ENCODE results near the gene IRX4. TPM values are rescaled to one million over a fixed set of nuclear protein-coding genes. Genes with fewer than 3 reads are reported as not detected.
A peak's percentile ranks its signal among the peaks of the same experiment; 100 is the strongest.

Gene IRX4
- total RNA-seq, 1 donor from 2014 or later = not detected

DNA sequence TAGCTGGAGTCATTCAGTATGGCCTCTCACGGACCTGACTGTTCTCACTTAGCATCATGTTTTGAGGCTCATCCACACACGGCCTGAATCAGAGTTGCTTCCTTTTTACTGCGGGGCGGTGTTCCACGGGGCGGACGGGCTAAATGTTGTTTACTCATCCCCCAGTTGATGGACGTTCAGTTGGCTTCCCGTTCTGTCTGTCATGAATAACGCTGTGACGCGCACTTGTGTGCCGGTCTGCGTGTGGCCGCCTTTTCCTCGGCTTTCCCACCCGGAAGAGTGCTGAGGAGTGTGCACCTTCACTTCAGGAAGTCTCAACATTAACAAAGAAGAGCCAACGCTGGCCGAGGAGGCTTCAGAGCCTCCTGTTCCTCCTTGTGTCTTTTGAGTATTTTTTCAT, 39.0 kb upstream of the IRX4 start:
- TF ChIP-seq, protein P1, sequence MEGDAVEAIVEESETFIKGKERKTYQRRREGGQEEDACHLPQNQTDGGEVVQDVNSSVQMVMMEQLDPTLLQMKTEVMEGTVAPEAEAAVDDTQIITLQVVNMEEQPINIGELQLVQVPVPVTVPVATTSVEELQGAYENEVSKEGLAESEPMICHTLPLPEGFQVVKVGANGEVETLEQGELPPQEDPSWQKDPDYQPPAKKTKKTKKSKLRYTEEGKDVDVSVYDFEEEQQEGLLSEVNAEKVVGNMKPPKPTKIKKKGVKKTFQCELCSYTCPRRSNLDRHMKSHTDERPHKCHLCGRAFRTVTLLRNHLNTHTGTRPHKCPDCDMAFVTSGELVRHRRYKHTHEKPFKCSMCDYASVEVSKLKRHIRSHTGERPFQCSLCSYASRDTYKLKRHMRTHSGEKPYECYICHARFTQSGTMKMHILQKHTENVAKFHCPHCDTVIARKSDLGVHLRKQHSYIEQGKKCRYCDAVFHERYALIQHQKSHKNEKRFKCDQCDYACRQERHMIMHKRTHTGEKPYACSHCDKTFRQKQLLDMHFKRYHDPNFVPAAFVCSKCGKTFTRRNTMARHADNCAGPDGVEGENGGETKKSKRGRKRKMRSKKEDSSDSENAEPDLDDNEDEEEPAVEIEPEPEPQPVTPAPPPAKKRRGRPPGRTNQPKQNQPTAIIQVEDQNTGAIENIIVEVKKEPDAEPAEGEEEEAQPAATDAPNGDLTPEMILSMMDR (IDR thresholded peaks at IDR 0.05; ENCODE audit: unreplicated experiment) = no peak
- H3K36me3 Mint-ChIP-seq = no peaks in the 10 kb centered on the region
- peaks cover 46% of the 10 kb centered on the region for H3K27me3 Mint-ChIP-seq (ENCODE audit: low read depth)
- DNase-seq (ENCODE audit: low spot score in 2 of 2, unreplicated experiment in 2 of 2) = peak in 1 of 2 experiments; percentile 13
- no peaks in the 10 kb centered on the region for H3K9me3 Mint-ChIP-seq
- no peak overlapping the region for H3K4me3 Mint-ChIP-seq
- no peak overlapping the region for H3K27ac Mint-ChIP-seq
- no peaks in the 10 kb centered on the region for H3K4me1 Mint-ChIP-seq

- Mint-ChIP-seq H3K9me3 (no peaks in the 10 kb centered on the region), H3K27ac (no peak overlapping the region)
Measured at GRCh38 chr5:1919750-1920149, 37.0 kb upstream of the IRX4 start.

DNA sequence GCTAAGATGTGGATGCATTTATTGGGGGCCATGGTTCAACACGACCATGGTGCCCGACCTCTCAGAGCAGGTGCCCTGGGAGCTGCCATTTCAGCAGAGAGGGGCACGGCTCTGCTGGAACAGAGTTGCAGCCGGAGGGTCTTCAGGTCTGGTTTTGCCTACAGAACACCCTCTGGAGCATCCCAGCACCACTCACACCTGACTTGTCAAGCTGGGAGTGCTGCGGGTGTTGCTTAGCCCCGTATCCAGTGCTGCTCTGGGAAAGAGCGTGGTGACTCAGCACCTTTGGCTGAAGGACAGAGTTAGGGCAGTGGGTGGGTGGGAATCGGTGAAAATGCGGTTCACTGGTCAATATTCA, 36.5 kb upstream of the IRX4 start:
- no peaks in the 10 kb centered on the region for H3K9me3 Mint-ChIP-seq
- TF ChIP-seq, protein P1 (IDR thresholded peaks at IDR 0.05; ENCODE audit: unreplicated experiment) = no peak
- H3K27me3 Mint-ChIP-seq (ENCODE audit: low read depth) = peaks cover 49% of the 10 kb centered on the region
- no peaks in the 10 kb centered on the region for H3K36me3 Mint-ChIP-seq
- H3K4me1 Mint-ChIP-seq = no peaks in the 10 kb centered on the region
- peak in 1 of 2 experiments; percentile 24 for DNase-seq (ENCODE audit: low spot score in 2 of 2, unreplicated experiment in 2 of 2)
- no peak overlapping the region for H3K4me3 Mint-ChIP-seq
- no peak overlapping the region for H3K27ac Mint-ChIP-seq

More at GRCh38 chr5:1919750-1920149, 37.0 kb upstream of the IRX4 start:
- peak in 1 of 2 experiments; percentile 21 for DNase-seq (ENCODE audit: low spot score in 2 of 2, unreplicated experiment in 2 of 2)
- Mint-ChIP-seq H3K4me3 (no peak overlapping the region), H3K27me3 (ENCODE audit: low read depth) (peaks cover 45% of the 10 kb centered on the region), H3K36me3 (no peaks in the 10 kb centered on the region), H3K4me1 (no peaks in the 10 kb centered on the region)
- TF ChIP-seq, protein P1 (IDR thresholded peaks at IDR 0.05; ENCODE audit: unreplicated experiment) = no peak

GRCh38 chr5:1918488-1919208, 35.9 kb upstream of the IRX4 start:
- H3K36me3 Mint-ChIP-seq = no peaks in the 10 kb centered on the region
- H3K4me1 Mint-ChIP-seq = no peaks in the 10 kb centered on the region
- H3K27ac Mint-ChIP-seq = no peak overlapping the region
- H3K27me3 Mint-ChIP-seq (ENCODE audit: low read depth) = peaks cover 49% of the 10 kb centered on the region
- no peak overlapping the region for H3K4me3 Mint-ChIP-seq
- TF ChIP-seq, protein P1 (IDR thresholded peaks at IDR 0.05; ENCODE audit: unreplicated experiment) = no peak
- DNase-seq (ENCODE audit: low spot score in 2 of 2, unreplicated experiment in 2 of 2) = no peak
- H3K9me3 Mint-ChIP-seq = no peaks in the 10 kb centered on the region

GRCh38 chr5:1917830-1918487, 35.2 kb upstream of the IRX4 start:
- peaks cover 49% of the 10 kb centered on the region for H3K27me3 Mint-ChIP-seq (ENCODE audit: low read depth)
- no peaks in the 10 kb centered on the region for H3K36me3 Mint-ChIP-seq
- H3K27ac Mint-ChIP-seq = no peak overlapping the region
- peak in 1 of 2 experiments; percentile 37 for DNase-seq (ENCODE audit: low spot score in 2 of 2, unreplicated experiment in 2 of 2)
- H3K4me1 Mint-ChIP-seq = no peaks in the 10 kb centered on the region
- H3K9me3 Mint-ChIP-seq = no peaks in the 10 kb centered on the region
- TF ChIP-seq, protein P1 (IDR thresholded peaks at IDR 0.05; ENCODE audit: unreplicated experiment) = no peak
- no peak overlapping the region for H3K4me3 Mint-ChIP-seq

Measured in mesothelial cell of epicardium (in vitro differentiated cells).